Astrocyte of the spinal cord (primary cell): Measurements from ENCODE around the gene LHPP.

Experiments
- DNase-seq: peaks from one replicate; pipeline ENCODE4 v3.0.0; 2011; ENCODE audit warnings: low read depth, low spot score
- H3K4me3 ChIP-seq: 2 replicates; pipeline ENCODE4 v1.5.1; 2011; ENCODE audit warnings: low read depth, mild to moderate bottlenecking, low read length, moderate library complexity
- in situ Hi-C: cut with HindIII; loops from 2 replicates; pipeline ENCODE4 v1.10.0; 2017; ENCODE audit warnings: low sequenced_read_pairs
- TF ChIP-seq, protein P1 (sequence below): IDR thresholded peaks from 2 replicates; pipeline ENCODE4 v1.5.1; 2012; ENCODE audit warnings: low read depth, mild to moderate bottlenecking, low read length, inconsistent platforms

LHPP gene

DNA sequence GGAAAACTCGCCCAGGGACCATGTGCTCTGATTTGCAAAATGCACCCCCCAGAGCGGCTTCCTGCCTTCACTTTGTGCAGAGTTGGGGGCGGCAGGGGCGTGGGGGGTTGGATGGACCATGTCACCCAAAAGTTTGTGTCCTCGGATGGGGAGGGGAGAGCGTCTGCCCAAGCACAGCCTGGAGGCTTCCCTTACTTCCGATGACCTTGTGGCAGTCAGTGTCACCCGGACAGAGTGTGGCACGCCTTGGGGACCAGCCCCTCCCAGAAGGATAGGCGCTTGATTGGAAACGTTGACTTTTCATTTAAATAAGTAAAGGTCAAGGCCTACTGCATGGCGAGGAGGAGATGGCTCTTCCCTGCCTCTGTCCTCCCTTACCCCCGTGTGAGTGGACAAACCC, 71.6 kb downstream of the LHPP start:
- in situ Hi-C loops, result no loop called here
- TF ChIP-seq, protein P1, sequence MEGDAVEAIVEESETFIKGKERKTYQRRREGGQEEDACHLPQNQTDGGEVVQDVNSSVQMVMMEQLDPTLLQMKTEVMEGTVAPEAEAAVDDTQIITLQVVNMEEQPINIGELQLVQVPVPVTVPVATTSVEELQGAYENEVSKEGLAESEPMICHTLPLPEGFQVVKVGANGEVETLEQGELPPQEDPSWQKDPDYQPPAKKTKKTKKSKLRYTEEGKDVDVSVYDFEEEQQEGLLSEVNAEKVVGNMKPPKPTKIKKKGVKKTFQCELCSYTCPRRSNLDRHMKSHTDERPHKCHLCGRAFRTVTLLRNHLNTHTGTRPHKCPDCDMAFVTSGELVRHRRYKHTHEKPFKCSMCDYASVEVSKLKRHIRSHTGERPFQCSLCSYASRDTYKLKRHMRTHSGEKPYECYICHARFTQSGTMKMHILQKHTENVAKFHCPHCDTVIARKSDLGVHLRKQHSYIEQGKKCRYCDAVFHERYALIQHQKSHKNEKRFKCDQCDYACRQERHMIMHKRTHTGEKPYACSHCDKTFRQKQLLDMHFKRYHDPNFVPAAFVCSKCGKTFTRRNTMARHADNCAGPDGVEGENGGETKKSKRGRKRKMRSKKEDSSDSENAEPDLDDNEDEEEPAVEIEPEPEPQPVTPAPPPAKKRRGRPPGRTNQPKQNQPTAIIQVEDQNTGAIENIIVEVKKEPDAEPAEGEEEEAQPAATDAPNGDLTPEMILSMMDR, result no peak
- no peak for DNase-seq
- no peak overlapping the region for H3K4me3 ChIP-seq

DNA sequence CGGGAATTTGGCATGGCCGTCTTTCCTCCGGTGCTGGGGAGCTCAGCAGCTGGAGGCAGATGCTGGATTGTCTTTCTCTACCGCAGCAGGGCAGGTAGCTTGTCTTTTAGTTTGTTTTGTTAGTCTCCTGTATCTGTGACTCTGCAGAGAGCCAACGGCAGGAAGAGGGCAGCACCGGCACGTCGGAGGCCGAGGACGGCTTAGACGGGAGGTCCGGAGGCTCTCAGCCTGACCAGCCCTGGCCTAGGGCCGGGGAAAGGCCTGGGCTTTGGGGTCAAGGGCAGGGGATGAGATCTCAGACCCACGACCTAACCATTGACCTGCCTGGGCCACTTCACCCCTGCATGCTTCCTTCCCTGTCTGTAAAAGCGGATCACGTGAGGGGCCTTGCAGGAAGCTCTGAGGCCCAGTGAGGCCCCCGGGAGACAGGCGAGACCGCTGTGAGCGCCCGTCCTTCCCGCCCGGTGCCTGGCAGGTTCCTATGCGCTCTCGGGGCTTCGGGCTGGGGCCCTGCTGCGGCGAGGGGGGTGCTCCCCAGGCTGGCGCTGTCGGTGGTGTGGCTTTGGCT, 72.7 kb downstream of the LHPP start:
- DNase-seq, result no peak
- in situ Hi-C loops, result no loop called here
- TF ChIP-seq, protein P1, result peak; percentile 48
- no peak overlapping the region for H3K4me3 ChIP-seq

DNA sequence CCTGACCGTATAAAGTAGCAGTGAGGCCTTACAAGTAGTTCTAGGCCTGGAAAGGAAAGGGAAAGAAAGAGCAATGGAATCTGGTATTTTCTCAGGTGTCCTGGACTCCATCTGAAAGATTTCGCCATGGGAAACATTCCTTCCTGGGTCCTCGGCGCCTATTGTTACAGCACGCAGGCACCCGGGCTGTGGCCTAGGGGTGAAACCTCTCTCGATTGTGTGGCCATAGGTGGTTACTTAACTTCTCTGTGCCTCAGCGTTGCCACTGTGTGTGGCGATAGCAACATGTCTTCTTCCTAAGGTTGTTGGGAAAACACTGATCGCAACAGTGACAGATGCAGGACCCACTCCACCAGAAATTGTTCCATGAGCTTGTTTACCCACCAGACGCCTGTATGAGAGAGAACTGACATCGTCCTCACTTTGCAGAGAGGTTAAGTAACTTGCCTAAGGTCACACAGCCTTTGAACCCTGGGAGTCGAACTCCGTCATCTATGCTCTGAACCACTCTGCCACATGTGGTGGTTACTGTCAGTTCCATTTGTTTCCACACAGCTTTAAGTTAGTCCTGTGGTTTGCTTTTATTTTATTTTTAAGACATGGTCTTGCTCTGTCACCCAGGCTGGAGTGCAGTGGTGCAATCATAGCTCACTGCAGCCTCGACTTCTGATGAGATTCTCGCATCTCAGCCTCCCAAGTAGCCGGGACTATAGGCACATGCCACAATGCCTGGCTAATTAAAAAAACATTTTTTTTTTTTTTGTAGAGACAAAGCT, 73.4 kb downstream of the LHPP start:
- in situ Hi-C loops, result no loop called here
- DNase-seq, result no peak
- TF ChIP-seq, protein P1, result no peak
- H3K4me3 ChIP-seq, result no peak overlapping the region

DNA sequence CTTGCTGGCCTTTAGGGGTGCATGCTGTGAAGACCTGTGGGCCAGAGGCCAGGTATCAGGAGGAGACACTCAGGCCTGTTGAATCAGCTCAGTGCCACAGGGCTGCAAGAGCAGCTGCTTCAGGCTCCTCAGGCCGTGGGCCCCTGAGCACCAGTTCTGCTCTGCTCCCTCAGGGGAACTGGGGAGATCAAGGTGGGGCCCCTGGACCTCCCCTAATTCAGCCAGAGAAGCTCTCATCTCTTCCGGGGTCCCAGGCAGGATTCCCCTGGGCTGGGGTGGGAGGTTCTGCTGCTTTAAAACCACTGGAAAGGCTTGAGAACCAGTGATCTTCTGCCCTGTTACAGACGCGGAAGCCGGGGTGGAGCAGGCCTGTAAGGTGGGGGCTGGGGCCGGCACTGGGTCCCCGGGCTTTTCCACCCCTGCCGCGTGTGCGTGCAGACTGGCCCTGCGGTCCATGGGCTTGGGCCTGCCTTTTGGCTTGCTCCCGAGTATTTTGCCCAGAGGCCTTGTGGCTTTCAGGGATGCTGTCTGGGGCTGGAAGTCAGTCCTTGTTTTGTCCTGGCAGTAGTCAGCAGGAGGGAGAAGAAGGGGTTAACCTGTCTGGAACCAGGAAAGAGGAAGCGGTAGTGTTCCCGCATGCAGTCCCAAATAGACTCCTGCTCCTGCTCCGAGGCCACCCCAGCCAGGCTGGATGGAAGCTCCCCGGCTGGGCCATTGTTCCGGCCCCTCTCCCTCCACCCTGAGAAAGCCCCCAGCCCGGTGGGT, 74.3 kb downstream of the LHPP start:
- DNase-seq, result no peak
- TF ChIP-seq, protein P1, result no peak
- in situ Hi-C loops, result no loop called here
- H3K4me3 ChIP-seq, result no peak overlapping the region

DNA sequence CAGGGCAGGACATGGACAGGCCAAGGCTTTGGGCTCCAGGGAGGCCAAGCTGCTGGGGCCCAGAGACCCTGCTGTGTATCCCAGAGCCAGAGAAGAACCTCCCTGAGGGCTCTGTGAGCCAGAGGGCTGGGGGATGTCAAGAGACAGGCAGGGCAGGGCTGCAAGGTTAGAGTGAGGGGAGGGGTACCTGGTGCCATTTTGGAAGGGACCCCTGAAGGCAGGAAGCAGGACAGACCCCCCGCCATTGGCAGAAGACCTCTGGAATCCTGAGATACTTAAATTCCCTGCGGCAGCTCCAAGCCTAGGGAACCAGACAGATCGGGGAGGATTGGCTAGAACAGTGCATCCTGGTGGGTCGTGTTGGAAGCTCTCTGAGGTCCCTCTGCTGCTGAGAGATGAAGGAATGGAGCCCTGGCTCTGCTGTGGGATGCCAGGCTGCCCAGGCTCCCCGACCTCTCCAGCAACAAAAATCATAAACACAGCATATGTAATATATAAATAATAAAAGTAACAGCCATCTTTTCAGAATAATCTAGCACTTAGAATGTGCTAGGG, 75.0 kb downstream of the LHPP start:
- H3K4me3 ChIP-seq, result no peak overlapping the region
- TF ChIP-seq, protein P1, result no peak
- no peak for DNase-seq
- in situ Hi-C loops, result no loop called here

DNA sequence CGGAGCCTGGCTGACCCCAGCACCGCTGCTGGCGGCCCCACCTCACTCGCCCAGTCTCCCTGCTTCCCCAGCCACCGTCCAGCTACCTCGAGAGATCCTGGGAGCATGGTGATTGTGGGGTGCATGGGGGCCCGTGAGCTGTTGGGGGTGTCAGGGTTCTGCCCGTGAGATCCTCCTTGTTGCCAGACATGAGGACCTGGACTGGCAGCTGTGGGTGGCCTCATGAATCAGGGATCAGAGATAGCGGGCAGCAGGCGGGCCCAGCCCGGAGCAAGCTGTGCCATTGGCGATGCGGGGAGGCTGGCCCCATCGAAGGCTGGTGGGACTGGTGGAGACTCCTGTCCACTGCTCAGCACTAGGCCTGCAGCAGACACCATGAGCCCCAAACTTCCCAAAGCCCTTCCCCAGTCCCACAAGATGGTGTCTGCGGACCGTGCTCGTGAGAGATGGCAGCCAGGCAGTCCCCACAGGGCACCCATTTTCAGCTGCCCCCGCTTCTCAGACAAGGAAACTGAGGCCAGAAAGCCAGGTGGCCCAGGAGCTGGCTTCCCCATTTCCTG, 75.6 kb downstream of the LHPP start:
- H3K4me3 ChIP-seq, result no peak overlapping the region
- DNase-seq, result no peak
- TF ChIP-seq, protein P1, result no peak
- in situ Hi-C loops, result no loop called here
